Skin of body (tissue), 2 donors: ENCODE results near the gene ATXN3. TPM values are rescaled to one million over a fixed set of nuclear protein-coding genes. Genes with fewer than 3 reads are reported as not detected.
"Not testable (repeated sequence)": the region's sequence is repeated elsewhere in the genome, so short reads cannot be mapped to it uniquely, and the experiment has no call there.

Experiments used
- DNase-seq: peaks from one replicate; lab custom pipeline; 2025; lab: John Stamatoyannopoulos, UW
- total RNA-seq: library from RNA; depleted of rRNA; stranded (reverse); fragments of >200 nt; gene quantifications from one replicate; pipeline ENCODE4 v1.2.3, GENCODE V29; 2014

Gene ATXN3
- total RNA-seq, 1 donor from 2014 or later, result 55.3 TPM

DNA sequence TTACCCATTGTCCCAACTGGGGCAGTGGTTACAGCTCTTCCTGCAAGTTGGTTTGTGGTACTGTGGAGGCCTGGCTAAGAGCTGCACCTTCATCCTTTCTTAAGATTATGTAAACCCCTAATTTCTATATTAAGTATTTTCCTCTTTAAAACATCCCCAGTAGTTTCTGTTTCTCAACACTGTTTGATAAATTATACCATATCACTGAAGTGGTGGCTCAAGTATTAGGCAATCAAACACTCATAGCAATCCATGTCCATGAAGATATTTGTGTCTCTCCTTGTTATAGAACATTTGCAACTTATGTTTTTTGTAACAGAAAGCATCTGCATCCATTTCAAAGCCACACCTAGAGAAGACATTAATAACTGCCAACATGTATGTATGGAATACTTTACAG is 31.8 kb downstream of the ATXN3 start:
- no peak for DNase-seq

- no peak for DNase-seq
These were observed 48.1 kb downstream of the ATXN3 start for GRCh38 chr14:92058006-92058917.

DNA sequence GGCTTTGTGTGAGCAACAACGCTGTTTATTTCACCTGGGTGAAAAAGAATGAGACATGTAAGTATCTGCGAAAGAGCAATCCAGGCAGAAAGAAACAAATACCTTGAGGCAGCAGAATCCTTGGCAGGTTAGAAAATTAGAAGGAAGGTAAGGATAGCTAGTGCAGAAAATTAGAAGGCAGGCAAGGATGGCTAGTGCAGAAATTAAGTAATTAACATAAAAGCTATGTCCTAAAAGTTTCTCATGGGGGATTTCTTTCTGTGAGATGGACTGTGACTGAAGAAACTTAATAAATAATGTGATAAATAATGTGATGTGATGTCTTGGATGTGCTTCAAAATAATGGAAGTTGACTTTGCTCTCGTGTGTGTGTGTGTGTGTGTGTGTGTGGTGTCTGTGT is 56.6 kb downstream of the ATXN3 start:
- no peak for DNase-seq

DNA sequence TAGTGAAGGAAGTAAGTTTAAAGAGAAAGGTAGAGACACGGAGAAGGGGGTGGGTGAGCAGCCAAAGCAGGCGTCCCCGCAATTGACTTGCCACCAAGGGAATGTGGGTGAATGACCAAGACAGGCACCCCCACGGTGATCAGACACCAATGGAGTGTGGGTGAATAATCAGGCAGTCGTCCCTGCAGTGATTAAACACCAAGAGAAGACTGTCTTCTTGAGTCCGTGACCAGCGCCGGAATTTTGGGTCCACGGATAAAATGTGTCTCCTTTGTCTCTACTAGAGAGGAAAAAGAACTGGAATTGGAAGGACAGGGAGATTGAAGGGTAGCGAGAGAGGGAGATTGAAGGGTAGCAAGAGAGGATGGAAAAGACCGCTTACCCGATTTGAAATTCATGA is 57.2 kb downstream of the ATXN3 start:
- not testable (repeated sequence) for DNase-seq

DNA sequence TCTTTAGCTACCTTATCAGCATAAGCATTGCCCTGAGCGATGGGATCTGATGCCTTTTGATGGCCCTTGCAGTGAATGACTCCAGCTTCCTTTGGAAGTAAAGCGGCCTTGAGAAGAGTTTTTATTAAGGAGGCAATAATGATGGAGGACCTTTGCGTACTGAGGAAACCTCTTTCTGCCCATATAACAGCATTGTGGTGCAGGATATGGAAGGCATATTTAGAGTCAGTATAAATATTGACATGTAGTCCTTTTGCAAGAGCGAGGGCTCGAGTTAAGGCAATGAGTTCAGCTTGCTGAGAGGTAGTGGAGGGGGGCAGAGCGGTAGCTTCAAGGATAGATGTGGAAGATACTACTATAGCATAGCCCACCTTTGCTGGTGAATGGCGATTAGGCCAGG is 60.5 kb downstream of the ATXN3 start:
- DNase-seq, result not testable (repeated sequence)

DNA sequence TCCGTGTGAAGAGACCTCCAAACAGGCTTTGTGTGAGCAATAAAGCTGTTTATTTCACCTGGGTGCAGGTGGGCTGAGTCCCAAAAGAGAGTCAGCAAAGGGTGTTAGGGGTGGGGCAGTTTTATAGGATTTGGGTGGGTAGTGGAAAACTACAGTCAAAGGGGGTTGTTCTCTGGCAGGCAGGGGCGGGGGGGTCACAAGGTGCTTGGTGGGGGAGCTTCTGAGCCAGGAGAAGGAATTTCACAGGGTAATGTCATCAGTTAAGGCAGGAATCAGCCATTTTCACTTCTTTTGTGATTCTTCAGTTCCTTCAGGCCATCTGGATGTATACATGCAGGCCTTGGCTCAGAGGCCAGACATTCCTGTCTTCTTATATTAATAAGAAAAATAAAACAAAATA is 64.6 kb downstream of the ATXN3 start:
- DNase-seq, result not testable (repeated sequence)

DNA sequence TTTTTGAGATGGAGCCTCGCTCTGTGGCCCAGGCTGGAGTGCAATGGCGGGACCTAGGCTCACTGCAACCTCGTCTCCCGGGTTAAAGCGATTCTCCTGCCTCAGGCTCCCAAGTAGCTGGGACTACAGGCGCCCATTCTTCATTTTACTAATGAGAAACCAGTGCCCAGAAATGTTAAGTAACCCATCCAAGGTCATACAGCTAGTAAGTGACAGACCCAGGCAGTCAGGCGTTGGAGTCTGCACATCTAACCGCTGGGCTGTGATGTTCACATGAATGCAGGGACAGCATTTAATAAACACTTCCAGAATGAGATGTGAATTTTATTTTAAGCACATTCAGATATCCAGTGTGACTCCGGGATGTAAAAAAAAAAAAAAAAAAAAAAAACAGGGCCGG is 65.2 kb downstream of the ATXN3 start:
- DNase-seq, result no peak

DNA sequence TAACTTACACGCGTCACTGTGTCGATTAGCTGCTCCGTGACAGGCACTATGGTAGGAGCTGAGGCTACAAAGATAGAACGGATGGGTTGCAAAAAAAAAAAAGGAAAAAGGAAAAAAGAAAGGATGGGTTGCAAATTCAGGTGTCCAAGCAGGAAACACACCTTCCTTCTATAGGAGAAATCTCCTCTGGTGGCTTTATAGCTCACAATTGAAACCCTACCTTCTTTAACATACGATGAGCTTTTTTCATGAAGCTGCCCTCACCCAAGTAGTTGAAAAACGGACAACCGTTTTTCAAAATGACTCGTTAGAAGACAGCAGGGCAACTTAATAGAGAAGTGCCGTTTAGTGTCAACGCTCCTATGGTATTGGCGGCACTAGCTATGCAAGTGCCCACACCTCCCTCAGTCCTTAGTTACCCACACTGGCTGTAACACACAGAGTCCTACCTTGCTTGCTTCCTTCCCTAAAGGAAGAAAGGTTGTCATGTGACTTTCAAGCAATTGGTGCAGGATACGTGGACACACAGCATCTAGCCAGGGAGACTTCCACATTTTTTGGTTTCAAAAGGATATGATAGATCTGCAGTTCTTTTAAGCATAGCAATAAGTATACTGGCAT is 65.8 kb downstream of the ATXN3 start:
- DNase-seq, result peak; percentile 59

DNA sequence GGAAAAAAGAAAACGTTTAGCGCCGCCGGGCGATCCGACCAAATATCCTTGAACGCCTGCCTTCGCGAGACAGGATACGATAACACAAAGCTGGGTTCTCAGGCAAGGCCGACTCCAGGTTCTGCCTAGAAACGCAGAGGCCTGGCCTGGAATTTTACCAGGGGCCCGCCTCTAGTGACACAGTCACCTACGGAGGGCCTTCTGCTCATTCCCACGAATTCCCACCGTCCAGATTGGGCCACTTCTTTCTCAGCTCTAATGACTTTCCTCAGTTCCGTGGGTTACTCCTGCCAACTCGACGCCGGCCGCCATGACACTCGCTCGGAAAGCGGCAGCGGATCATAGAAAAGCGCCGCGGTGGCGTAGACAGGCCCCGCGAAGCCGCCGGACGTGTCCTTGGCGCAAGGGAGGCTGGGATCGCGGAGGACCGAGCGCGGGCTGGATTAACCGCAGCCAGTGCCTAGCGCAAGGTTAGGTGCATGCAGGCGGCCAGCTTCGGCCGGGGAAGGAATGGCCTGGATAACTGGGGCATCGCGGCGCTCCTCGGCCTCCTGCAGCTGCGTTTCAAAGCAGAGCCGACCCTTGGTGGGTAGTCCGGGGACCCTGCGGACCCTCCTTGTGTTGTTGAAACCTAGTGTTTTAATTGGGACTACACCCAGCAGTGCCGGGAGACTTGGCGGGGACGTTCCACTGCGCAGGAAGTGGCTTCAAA is 66.5 kb downstream of the ATXN3 start, which contains the start of gene TRIP11:
TSS of gene TRIP11 (minus strand) at position 341 of the 712 bp plus-strand sequence. CDS start 374 bp downstream, outside the sequence.
- DNase-seq, result peak; percentile 89

GRCh38 chr14:92039063-92039718 is 67.2 kb downstream of the ATXN3 start:
- DNase-seq, result peak; percentile 57

GRCh38 chr14:92037989-92038388 is 68.4 kb downstream of the ATXN3 start:
- no peak for DNase-seq

GRCh38 chr14:92035890-92036289 is 70.5 kb downstream of the ATXN3 start:
- no peak for DNase-seq

- no peak for DNase-seq
These were observed 72.3 kb downstream of the ATXN3 start for GRCh38 chr14:92033906-92034687.

GRCh38 chr14:92033433-92033832 is 72.9 kb downstream of the ATXN3 start:
- no peak for DNase-seq

- DNase-seq, result no peak
These were observed 79.7 kb downstream of the ATXN3 start for GRCh38 chr14:92026548-92027190.

DNA sequence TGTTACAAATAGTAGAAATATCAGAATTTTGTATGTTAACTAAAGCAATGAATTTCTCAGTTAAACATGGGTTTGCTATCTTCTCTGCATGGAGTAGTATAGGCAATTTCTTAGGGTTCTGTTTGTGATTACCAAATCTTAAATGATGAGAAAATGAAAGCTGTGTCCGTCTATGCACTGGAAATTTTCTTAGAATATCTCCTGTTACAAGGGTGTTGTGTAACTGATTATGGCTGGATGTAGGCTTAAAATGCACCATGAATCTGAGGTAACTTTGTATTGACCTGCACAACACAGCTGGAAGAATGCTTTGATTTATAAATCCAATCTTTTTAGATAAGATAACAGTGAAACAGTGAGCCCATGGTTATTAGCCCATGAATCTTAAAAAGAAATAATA is 84.3 kb downstream of the ATXN3 start:
- no peak for DNase-seq

GRCh38 chr14:92021523-92021922 is 84.9 kb downstream of the ATXN3 start:
- no peak for DNase-seq

- no peak for DNase-seq
These were observed 92.3 kb downstream of the ATXN3 start for GRCh38 chr14:92014040-92014439.

DNA sequence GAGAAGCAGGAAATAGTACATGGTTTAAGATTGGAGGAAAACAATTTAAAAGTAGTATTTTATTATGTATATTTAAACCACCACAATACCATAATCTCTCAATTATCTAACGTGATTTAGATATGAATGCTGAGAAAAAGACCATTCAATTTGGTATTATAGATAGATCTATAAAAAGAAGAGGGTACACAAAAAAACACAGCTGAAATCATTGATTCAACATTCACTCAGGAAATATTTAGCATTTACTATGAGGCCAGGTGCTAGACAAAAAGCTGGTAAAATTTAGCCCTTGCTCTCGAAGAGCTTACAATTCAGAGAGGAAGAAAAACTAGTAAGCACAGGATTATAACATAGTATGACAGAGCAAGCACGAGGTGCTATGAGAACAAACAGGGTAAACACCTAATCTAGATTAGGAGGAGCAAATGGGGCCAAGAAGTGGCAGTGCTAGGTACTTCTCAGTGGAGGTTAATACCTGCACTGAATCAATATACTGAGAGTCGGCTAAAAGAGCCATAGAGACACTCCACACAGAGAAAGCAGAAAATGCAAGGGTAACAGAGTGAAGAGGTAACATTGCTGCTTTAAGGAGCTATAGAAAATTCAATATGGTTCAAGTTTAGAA is 94.1 kb downstream of the ATXN3 start:
- DNase-seq, result no peak

DNA sequence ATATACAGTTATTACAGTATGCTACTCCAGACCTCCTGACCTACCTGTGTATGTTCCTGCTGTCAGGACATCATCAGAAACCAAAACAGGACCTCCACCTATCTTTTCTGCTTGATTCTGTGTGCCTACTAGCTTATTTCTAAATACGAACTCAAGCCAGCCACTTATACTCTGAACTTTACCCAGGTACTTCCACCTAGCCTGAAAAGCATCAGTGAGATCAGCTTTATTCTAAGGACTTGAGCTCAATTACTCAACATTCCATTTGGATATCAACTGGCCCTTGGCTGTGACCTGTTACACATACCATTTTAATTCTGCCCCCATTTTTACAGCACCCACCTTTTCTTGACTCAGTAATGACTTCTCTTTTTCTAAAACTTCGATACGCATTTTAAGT is 95.7 kb downstream of the ATXN3 start:
- DNase-seq, result no peak
